B cell (primary cell): Measurements from ENCODE around the gene ACE. TPM values are rescaled to one million over a fixed set of nuclear protein-coding genes. Genes with fewer than 3 reads are reported as not detected.

Experiments
- ATAC-seq: fragments of 200-7000 bp; cut with Tn5 transposase; one replicate; pipeline ENCODE4 v1.10.0; 2021; ENCODE audit warnings: low read depth, mild to moderate bottlenecking, moderate number of reproducible peaks, moderate library complexity
- CTCF ChIA-PET: fragments of 350-600 bp; sonication (Branson Sonifier 250); formaldehyde crosslinking; loops from one replicate; lab custom pipeline; 2021; ENCODE audit warnings: antibody characterized with exemption, inconsistent platforms; lab: Charles Lee
- POLR2A ChIA-PET: fragments of 350-600 bp; sonication (Branson Sonifier 250); formaldehyde crosslinking; loops from one replicate; lab custom pipeline; 2021; ENCODE audit warnings: antibody characterized with exemption; lab: Charles Lee
- DNase-seq: peaks from one replicate; pipeline ENCODE4 v3.0.0; 2013
- H2AFZ ChIP-seq: 2 replicates; pipeline ENCODE4 v1.6.1; 2012; ENCODE audit warnings: mild to moderate bottlenecking, low read depth, low read length; ENCODE audit not compliant: insufficient read depth, poor library complexity, severe bottlenecking
- H3K27ac ChIP-seq, 2 donors: 1 replicate in 1 of 2; 2 replicates in 1 of 2; pipeline ENCODE4 v1.5.1; 2012 to 2013; ENCODE audit warnings: low read length in 2 of 2, mild to moderate bottlenecking in 2 of 2, moderate library complexity in 1 of 2
- H3K27me3 ChIP-seq, 4 experiments: fragments of 200-600 bp in 1 of 4; sonication (generic) in 1 of 4; replicated peaks in 1 of 4; 1 replicate in 2 of 4; 2 replicates in 2 of 4; pipeline versions ENCODE4 v1.6.1 to v1.7.0; 2013 to 2016; ENCODE audit warnings: low read length in 3 of 4, mild to moderate bottlenecking in 2 of 4, mixed read lengths in 1 of 4, moderate library complexity in 1 of 4; ENCODE audit not compliant: insufficient read depth in 4 of 4, control insufficient read depth in 3 of 4; ENCODE audit errors: control extremely low read depth in 1 of 4
- H3K36me3 ChIP-seq, 2 experiments: replicated peaks in 1 of 2; 1 replicate in 1 of 2; 2 replicates in 1 of 2; pipeline versions ENCODE4 v1.6.1 to v1.7.1; 2013; ENCODE audit warnings: low read length in 1 of 2; ENCODE audit not compliant: insufficient read depth in 2 of 2, control insufficient read depth in 1 of 2; ENCODE audit errors: control extremely low read depth in 1 of 2, extremely low read depth in 1 of 2
- H3K4me1 ChIP-seq, 2 donors: fragments of 200-600 bp in 1 of 2; sonication (generic) in 1 of 2; 1 replicate in 1 of 2; 2 replicates in 1 of 2; pipeline versions ENCODE4 v1.5.1 to v1.6.1; 2013 to 2017; ENCODE audit warnings: low read length in 2 of 2; ENCODE audit not compliant: control insufficient read depth in 2 of 2, insufficient read depth in 2 of 2
- H3K4me2 ChIP-seq: replicated peaks from 2 replicates; pipeline ENCODE3; 2012; ENCODE audit warnings: mild to moderate bottlenecking, low read depth, low read length; ENCODE audit not compliant: poor library complexity, severe bottlenecking
- H3K4me3 ChIP-seq, 5 experiments: fragments of 200-600 bp in 1 of 5; sonication (generic) in 1 of 5; 1 replicate in 3 of 5; 2 replicates in 2 of 5; pipeline versions ENCODE4 v1.5.1 to v1.7.0; 2011 to 2016; ENCODE audit warnings: low read length in 4 of 5, mild to moderate bottlenecking in 4 of 5, low read depth in 2 of 5, control low read depth in 1 of 5, moderate library complexity in 1 of 5; ENCODE audit not compliant: insufficient read depth in 1 of 5; ENCODE audit errors: control extremely low read depth in 1 of 5, extremely low read depth in 1 of 5
- H3K79me2 ChIP-seq: fragments of 200-600 bp; sonication (generic); one replicate; pipeline ENCODE4 v1.6.0; 2016; ENCODE audit warnings: low read length; ENCODE audit not compliant: control insufficient read depth, insufficient read depth
- H3K9ac ChIP-seq: fragments of 200-600 bp; sonication (generic); 2 replicates; pipeline ENCODE4 v1.6.1; 2017; ENCODE audit warnings: mild to moderate bottlenecking, low read length, moderate library complexity
- H3K9me3 ChIP-seq, 3 donors: one replicate each; pipeline versions ENCODE4 v1.6.1 to v1.7.1; 2013; ENCODE audit warnings: low read length in 2 of 3; ENCODE audit not compliant: control insufficient read depth in 2 of 3, insufficient read depth in 1 of 3; ENCODE audit errors: control extremely low read depth in 1 of 3
- H4K20me1 ChIP-seq: 2 replicates; pipeline ENCODE4 v1.6.0; 2012; ENCODE audit warnings: mild to moderate bottlenecking, low read length; ENCODE audit not compliant: insufficient read depth, control insufficient read depth, poor library complexity, severe bottlenecking
- H3K27ac Mint-ChIP-seq: one replicate; pipeline ENCODE4 v1.8.0; 2021; ENCODE audit warnings: mixed read lengths
- H3K27me3 Mint-ChIP-seq: one replicate; pipeline ENCODE4 v1.8.0; 2021; ENCODE audit warnings: mixed read lengths
- H3K4me1 Mint-ChIP-seq: one replicate; pipeline ENCODE4 v1.8.0; 2021; ENCODE audit warnings: mixed read lengths
- H3K4me3 Mint-ChIP-seq: one replicate; pipeline ENCODE4 v1.8.0; 2021; ENCODE audit warnings: mixed read lengths
- H3K9me3 Mint-ChIP-seq: one replicate; pipeline ENCODE4 v1.8.0; 2022; ENCODE audit warnings: mixed read lengths; ENCODE audit not compliant: insufficient read depth
- EZH2 ChIP-seq: IDR thresholded peaks from 2 replicates; pipeline ENCODE4 v1.6.1; 2012; ENCODE audit warnings: borderline replicate concordance, low read depth, mild to moderate bottlenecking, moderate library complexity, low read length; ENCODE audit not compliant: insufficient read depth, poor library complexity, severe bottlenecking
- WGBS: methylation state at CpG from one replicate; pipeline ENCODE4 v1.1.5; 2013; ENCODE audit warnings: missing lambda C conversion rate; ENCODE audit not compliant: insufficient coverage; 5-methylcytosine and 5-hydroxymethylcytosine counted together
- intact Hi-C: fragments of 100-400 bp; cut with micrococcal nuclease; formaldehyde crosslinking; loops from one replicate; pipeline ENCODE4 v1.10.0; 2022
- polyA plus RNA-seq: library from polyadenylated mRNA; depleted of rRNA; stranded (reverse); fragments of >200 nt; gene quantifications from 2 replicates; pipeline ENCODE4 v1.2.3, GENCODE V29; 2012
- total RNA-seq, 2 donors: library from RNA; stranded (reverse); fragments of 120-200 nt in 1 of 2; gene quantifications; 1 replicate in 1 of 2; 2 replicates in 1 of 2; pipeline versions ENCODE4 v1.2.3 to v1.2.4, GENCODE V29; 2013 to 2022
- TF ChIP-seq, protein P1 (sequence below): fragments of 200-600 bp; IDR thresholded peaks from one replicate; pipeline ENCODE4 v1.8.0; 2022; ENCODE audit warnings: antibody characterized with exemption, mild to moderate bottlenecking

Gene ACE
- total and polyA plus RNA-seq, 2 donors (not counting 1 experiment from before 2014, with no cell fraction given) = 0.67 to 2.6 TPM

DNA sequence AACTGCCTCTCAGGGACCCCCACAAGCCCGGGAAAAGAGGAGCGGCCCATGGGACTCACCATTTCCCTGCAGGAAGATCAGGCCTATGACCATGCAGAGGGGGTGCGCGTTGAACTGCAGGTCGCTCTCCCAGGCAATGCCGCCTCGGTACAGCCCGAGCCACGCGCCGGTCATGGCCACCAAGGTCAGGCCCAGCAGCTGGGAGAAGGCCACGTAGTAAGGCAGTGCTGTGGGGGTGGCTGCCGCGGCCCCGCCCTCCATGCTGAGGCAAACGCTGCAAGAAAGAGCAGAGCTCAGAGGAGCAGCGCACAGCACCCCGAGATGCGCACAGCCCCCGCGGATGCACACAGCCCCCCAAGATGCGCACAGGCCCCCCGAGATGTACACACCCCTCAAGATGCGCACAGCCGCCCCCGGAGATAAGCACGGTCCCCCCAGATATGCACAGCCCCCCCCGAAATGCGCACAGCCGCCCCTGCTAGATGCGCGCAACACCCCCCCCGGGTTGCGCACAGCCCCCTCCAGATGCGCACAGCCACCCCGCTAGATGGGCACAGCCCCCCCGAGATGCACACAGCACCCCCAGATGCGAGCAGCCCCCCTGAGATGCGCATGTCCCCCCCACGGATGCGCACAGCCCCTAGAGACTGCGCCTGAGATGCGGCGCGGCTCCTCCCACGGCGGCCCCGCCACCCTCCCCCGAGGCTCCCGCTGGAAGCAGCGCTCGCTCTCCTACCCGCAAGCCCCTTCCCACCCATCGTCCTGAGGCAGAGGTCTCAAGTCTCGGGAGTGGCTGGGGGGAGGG lies 39.4 kb upstream of the ACE start:
- 94% methylated on average over 44 of the region's 55 CpGs for WGBS
- Histone ChIP-seq H4K20me1 (no peaks in the 10 kb centered on the region), H3K27ac (no peak overlapping the region), H3K9me3 (peaks cover 0 to 4% (median 0%) of the 10 kb centered on the region in 3 donors), H3K4me3 (no peak overlapping the region), H3K4me1 (peaks cover 15 to 30% of the 10 kb centered on the region in 2 donors), H3K79me2 (no peaks in the 10 kb centered on the region), H2AFZ (no peak overlapping the region), H3K36me3 (no peaks in the 10 kb centered on the region), H3K27me3 (peaks cover 0 to 28% (median under 1%) of the 10 kb centered on the region in 4 experiments), H3K9ac (no peak overlapping the region), H3K4me2 (no peak overlapping the region)
- POLR2A ChIA-PET = interaction anchor here (0.5 kb wide), 1 partner anchor 393 kb away, joined by 3 read pairs; no protein-coding TSS in a partner anchor
- Mint-ChIP-seq H3K9me3 (no peaks in the 10 kb centered on the region), H3K4me3 (no peak overlapping the region), H3K4me1 (peaks cover 21% of the 10 kb centered on the region), H3K27ac (no peak overlapping the region), H3K27me3 (peaks cover 10% of the 10 kb centered on the region)
- intact Hi-C loops = no loop called here
- TF ChIP-seq EZH2 = no peak
- TF ChIP-seq, protein P1, sequence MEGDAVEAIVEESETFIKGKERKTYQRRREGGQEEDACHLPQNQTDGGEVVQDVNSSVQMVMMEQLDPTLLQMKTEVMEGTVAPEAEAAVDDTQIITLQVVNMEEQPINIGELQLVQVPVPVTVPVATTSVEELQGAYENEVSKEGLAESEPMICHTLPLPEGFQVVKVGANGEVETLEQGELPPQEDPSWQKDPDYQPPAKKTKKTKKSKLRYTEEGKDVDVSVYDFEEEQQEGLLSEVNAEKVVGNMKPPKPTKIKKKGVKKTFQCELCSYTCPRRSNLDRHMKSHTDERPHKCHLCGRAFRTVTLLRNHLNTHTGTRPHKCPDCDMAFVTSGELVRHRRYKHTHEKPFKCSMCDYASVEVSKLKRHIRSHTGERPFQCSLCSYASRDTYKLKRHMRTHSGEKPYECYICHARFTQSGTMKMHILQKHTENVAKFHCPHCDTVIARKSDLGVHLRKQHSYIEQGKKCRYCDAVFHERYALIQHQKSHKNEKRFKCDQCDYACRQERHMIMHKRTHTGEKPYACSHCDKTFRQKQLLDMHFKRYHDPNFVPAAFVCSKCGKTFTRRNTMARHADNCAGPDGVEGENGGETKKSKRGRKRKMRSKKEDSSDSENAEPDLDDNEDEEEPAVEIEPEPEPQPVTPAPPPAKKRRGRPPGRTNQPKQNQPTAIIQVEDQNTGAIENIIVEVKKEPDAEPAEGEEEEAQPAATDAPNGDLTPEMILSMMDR = no peak
- DNase-seq = no peak
- ATAC-seq = no peak
- CTCF ChIA-PET = interaction anchor here (0.8 kb wide), 1 partner anchor 42 kb away, joined by 4 read pairs; no protein-coding TSS in a partner anchor
